HepG2 (cell line): ENCODE results near the gene PLEKHA8. TPM values are rescaled to one million over a fixed set of nuclear protein-coding genes. Genes with fewer than 3 reads are reported as not detected.
"Not testable (repeated sequence)": the region's sequence is repeated elsewhere in the genome, so short reads cannot be mapped to it uniquely, and the experiment has no call there.

Experiments used
- ATAC-seq: fragments of 200-7000 bp; cut with Tn5 transposase; 3 replicates; pipeline ENCODE4 v1.9.1; 2020; ENCODE audit warnings: mild to moderate bottlenecking, moderate library complexity
- BruUV-seq: library from RNA; stranded (reverse); fragments of 400-500 nt; replicated peaks from 2 replicates; lab custom pipeline; 2021; lab: Mats Ljungman, UMichigan
- CTCF ChIA-PET: fragments of 300-600 bp; formaldehyde crosslinking; extraction: SDS; loops from one replicate; lab custom pipeline; 2021; ENCODE audit warnings: low total read pairs, inconsistent platforms, low intra/inter-chr PET ratio; lab: Yijun Ruan, JAX
- POLR2A ChIA-PET: fragments of 350-600 bp; sonication (Branson Sonifier 250); formaldehyde crosslinking; loops from one replicate; lab custom pipeline; 2020; ENCODE audit warnings: antibody characterized with exemption, inconsistent platforms; lab: Yijun Ruan, JAX
- DNase-seq: peaks from one replicate; pipeline ENCODE4 v3.0.0-alpha.2; 2015; ENCODE audit warnings: low spot score
- FAIRE-seq: peaks from 3 replicates; lab custom pipeline; 2011; peaks lifted over from hg19 to GRCh38; lab: Jason Lieb, UNC
- H2AFZ ChIP-seq: one replicate; pipeline ENCODE4 v1.6.1; 2011; ENCODE audit warnings: low read length, inconsistent platforms
- H3K27ac ChIP-seq: fragments of 300-600 bp; 3 replicates; pipeline ENCODE4 v1.8.0; 2011; ENCODE audit warnings: mixed run types, mild to moderate bottlenecking, mixed read lengths, low read length, inconsistent platforms; ENCODE audit not compliant: insufficient read depth; ENCODE audit errors: extremely low read length
- H3K27me3 ChIP-seq, 2 experiments: fragments of 200-600 bp in 1 of 2; 2 replicates in 1 of 2; 3 replicates in 1 of 2; pipeline versions ENCODE4 v1.6.0 to v1.8.0; 2011; ENCODE audit warnings: low read length in 2 of 2, mild to moderate bottlenecking in 2 of 2, moderate library complexity in 2 of 2, inconsistent platforms in 1 of 2; ENCODE audit not compliant: insufficient read depth in 2 of 2, control insufficient read depth in 1 of 2
- H3K36me3 ChIP-seq, 2 experiments: fragments of 200-600 bp in 1 of 2; replicated peaks in 1 of 2; 2 replicates in 1 of 2; 3 replicates in 1 of 2; pipeline versions ENCODE4 v1.5.1 to v1.8.0; 2011; ENCODE audit warnings: low read length in 2 of 2, inconsistent platforms in 1 of 2; ENCODE audit not compliant: insufficient read depth in 2 of 2, control insufficient read depth in 1 of 2
- H3K4me1 ChIP-seq: 2 replicates; pipeline ENCODE4 v1.5.1; 2012; ENCODE audit warnings: low read length, inconsistent platforms; ENCODE audit not compliant: insufficient read depth
- H3K4me2 ChIP-seq: 2 replicates; pipeline ENCODE4 v1.6.0; 2011; ENCODE audit warnings: low read depth, low read length, inconsistent platforms
- H3K4me3 ChIP-seq, 3 experiments: fragments of 200-600 bp in 1 of 3; sonication (generic), shearing (Covaris generic) in 1 of 3; replicated peaks in 1 of 3; 2 replicates each; pipeline ENCODE4 v1.5.1; 2011 to 2016; ENCODE audit warnings: low read length in 3 of 3, inconsistent platforms in 2 of 3, low read depth in 2 of 3, mild to moderate bottlenecking in 2 of 3, control low read depth in 1 of 3, mixed read lengths in 1 of 3; ENCODE audit not compliant: insufficient read depth in 1 of 3
- H3K79me2 ChIP-seq: one replicate; pipeline ENCODE4 v1.6.1; 2011; ENCODE audit warnings: low read length, inconsistent platforms; ENCODE audit not compliant: insufficient read depth
- H3K9ac ChIP-seq: 2 replicates; pipeline ENCODE4 v1.6.0; 2011; ENCODE audit warnings: mild to moderate bottlenecking, low read depth, low read length, inconsistent platforms; ENCODE audit not compliant: insufficient read depth
- H3K9me3 ChIP-seq: 2 replicates; pipeline ENCODE4 v1.5.1; 2012; ENCODE audit warnings: mild to moderate bottlenecking, low read length
- H4K20me1 ChIP-seq: 2 replicates; pipeline ENCODE4 v1.6.0; 2011; ENCODE audit warnings: inconsistent platforms, mild to moderate bottlenecking, low read length, moderate library complexity; ENCODE audit not compliant: insufficient read depth
- CTCF ChIP-seq: sonication (generic); formaldehyde crosslinking; IDR thresholded peaks from 2 replicates; pipeline ENCODE4 v1.5.0; 2020; ENCODE audit warnings: mild to moderate bottlenecking, missing genetic modification reagents, moderate library complexity
- SMC3 ChIP-seq: IDR thresholded peaks from 2 replicates; pipeline ENCODE4 v1.6.1; 2011; ENCODE audit warnings: low read length, improper control_type of control experiment
- STAG1 ChIP-seq: sonication (generic); formaldehyde crosslinking; IDR thresholded peaks from 2 replicates; pipeline ENCODE4 v1.4.0; 2020; ENCODE audit warnings: missing genetic modification reagents
- ZBTB33 ChIP-seq: sonication (generic); formaldehyde crosslinking; IDR thresholded peaks from 2 replicates; pipeline ENCODE4 v1.4.0; 2020; ENCODE audit warnings: missing genetic modification reagents
- WGBS: methylation state at CpG from one replicate; pipeline ENCODE4 v1.1.6; 2017; ENCODE audit warnings: low lambda C conversion rate; 5-methylcytosine and 5-hydroxymethylcytosine counted together
- in situ Hi-C: cut with HindIII; loops from 2 replicates; pipeline ENCODE4 v1.10.0; 2017; ENCODE audit warnings: low pct_unique_long_range_greater_than_20kb; ENCODE audit not compliant: extremely low pct_ligation_motif_present
- intact Hi-C: fragments of 100-400 bp; cut with micrococcal nuclease; formaldehyde crosslinking; loops from one replicate; pipeline ENCODE4 v1.10.0; 2022; ENCODE audit not compliant: unreplicated experiment
- polyA plus RNA-seq, 8 experiments: library from polyadenylated mRNA; depleted of rRNA in 3 of 8; stranded (reverse) in 7 of 8; unstranded in 1 of 8; fragments of >200 nt; fragmentation: Illumina TruSeq in 4 of 8; extraction: Trizol in 4 of 8; gene quantifications; 2 replicates each; pipeline versions ENCODE4 v1.2.1 to v1.2.3, GENCODE V29; 2011 to 2016; ENCODE audit warnings: low read depth in 4 of 8, missing spikeins in 1 of 8, mixed read lengths in 1 of 8; ENCODE audit not compliant: insufficient read depth in 1 of 8
- total RNA-seq, 5 experiments: library from RNA; depleted of rRNA; stranded (reverse); fragments of >200 nt; fragmentation: Illumina TruSeq; extraction: Trizol; gene quantifications; 2 replicates each; pipeline ENCODE4 v1.2.3, GENCODE V29; 2016; ENCODE audit warnings: low read depth in 1 of 5

Gene PLEKHA8
- total and polyA plus RNA-seq, 2 of the 13 experiments (the other 11 are each of a cell fraction or from before 2014, with no cell fraction given) = 12.5 to 26.4 TPM

- WGBS = 60% methylated on average over 3 of the region's 3 CpGs
- peak; percentile 79 for FAIRE-seq
- POLR2A ChIA-PET = interaction anchor here (0.5 kb wide), 1 partner anchor 74 kb away, joined by 3 read pairs; no protein-coding TSS in a partner anchor
These were observed 33.6 kb downstream of the PLEKHA8 start for GRCh38 chr7:30061786-30062185.

More at GRCh38 chr7:30061786-30062185, 33.6 kb downstream of the PLEKHA8 start:
- not testable (repeated sequence) for BruUV-seq, H2AFZ ChIP-seq, H3K27ac ChIP-seq, H3K4me1 ChIP-seq, H3K9me3 ChIP-seq, H3K9ac ChIP-seq, H3K4me3 ChIP-seq, DNase-seq, H4K20me1 ChIP-seq, H3K27me3 ChIP-seq, H3K79me2 ChIP-seq, H3K4me2 ChIP-seq
- peak; percentile 95 for ATAC-seq
- intact Hi-C loops = loop anchor here (1.0 to 2.0 kb wide), 4 partner anchors 33 to 183 kb away; partner anchors contain the start of genes PLEKHA8 and SCRN1
- H3K36me3 ChIP-seq = peaks cover 5 to 33% of the 10 kb centered on the region in 2 experiments
- TF ChIP-seq SMC3 (0 out of 2 replicates have a peak, but pooled peaks have one; percentile 19), STAG1 (CRISPR knock-in tag) (peak; percentile 39), CTCF (peak; percentile 42; the same call in 1 of the 2 replicates), ZBTB33 (peak; percentile 41; the same call in 1 of the 2 replicates)
- CTCF ChIA-PET = interaction anchor here (2.7 kb wide), 1 partner anchor 184 kb away, joined by 8 read pairs; no protein-coding TSS in a partner anchor
- in situ Hi-C loops = loop anchor here (10.0 kb wide), 1 partner anchor 187 kb away; no protein-coding TSS in a partner anchor
